Upper lobe of left lung (tissue), 4 donors: Measurements from ENCODE around the gene GSTT2B.

Experiments
- POLR2A ChIP-seq, 4 donors: fragments of 450-650 bp; IDR thresholded peaks; one replicate each; pipeline ENCODE4 v1.5.1; 2016 to 2017; ENCODE audit warnings: antibody characterized with exemption in 4 of 4, mild to moderate bottlenecking in 2 of 4
- POLR2AphosphoS5 ChIP-seq, 2 donors: sonication (generic); formaldehyde crosslinking; IDR thresholded peaks; one replicate each; pipeline ENCODE4 v1.5.1; 2017; ENCODE audit warnings: antibody characterized with exemption in 2 of 2

DNA sequence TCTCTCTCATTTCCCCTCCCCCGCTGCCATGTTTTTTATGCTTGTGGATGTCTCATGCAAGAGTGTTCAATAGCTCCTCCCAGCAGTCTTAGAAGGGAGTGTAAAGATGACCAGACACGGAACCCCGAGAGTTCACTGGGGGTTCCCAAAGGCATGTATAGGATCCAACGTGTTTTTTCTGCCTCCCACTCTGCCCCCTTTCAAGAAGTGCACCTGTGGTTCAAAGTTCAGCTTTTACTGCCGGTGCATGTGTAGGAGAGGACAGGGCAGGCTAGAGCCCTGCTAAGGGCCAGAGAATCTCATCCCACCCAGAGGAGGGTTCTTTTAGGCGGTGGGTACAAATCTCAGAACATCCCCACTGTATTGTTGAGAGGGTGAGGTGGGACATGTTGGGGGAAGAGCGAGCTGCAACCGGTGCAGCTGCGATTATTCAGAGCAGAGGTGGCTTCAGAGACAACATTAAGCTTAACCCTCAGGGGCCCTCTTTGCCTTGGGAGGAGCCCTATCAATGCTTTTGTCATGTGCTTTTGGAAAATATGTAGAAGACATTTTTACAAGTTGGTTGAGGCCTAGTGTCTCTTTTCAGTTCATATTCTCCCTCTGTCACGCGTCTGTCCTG, 52.3 kb downstream of the GSTT2B start:
- TF ChIP-seq POLR2AphosphoS5 (IDR thresholded peaks at IDR 0.05) (no peak), POLR2A (IDR thresholded peaks at IDR 0.05) (no peak)
